RWPE1 (cell line): ENCODE data around the gene VWA8.

Experiments
- CTCF ChIA-PET: fragments of 350-600 bp; sonication (Branson Sonifier 250); formaldehyde crosslinking; extraction: SDS; loops from one replicate; lab custom pipeline; 2021; lab: Yijun Ruan, JAX
- POLR2A ChIA-PET: fragments of 400-600 bp; formaldehyde crosslinking; extraction: SDS; loops from one replicate; lab custom pipeline; 2020; ENCODE audit warnings: antibody characterized with exemption; ENCODE audit not compliant: low non-redundant PET; lab: Yijun Ruan, JAX
- DNase-seq: peaks from one replicate; pipeline ENCODE4 v3.0.0; 2012; ENCODE audit warnings: low spot score
- H3K27ac ChIP-seq: fragments of 450-650 bp; 2 replicates; pipeline ENCODE4 v1.5.1; 2017
- CTCF ChIP-seq: fragments of 450-650 bp; conservative IDR thresholded peaks from 2 replicates; pipeline ENCODE4 v1.5.1; 2017; ENCODE audit warnings: low read depth, mild to moderate bottlenecking

VWA8 gene

GRCh38 chr13:41697578-41697977, 263.3 kb downstream of the VWA8 start:
- TF ChIP-seq CTCF, result no peak
- POLR2A ChIA-PET, result no interaction called here
- CTCF ChIA-PET, result interaction anchor here (0.6 kb wide), 1 partner anchor 245 kb away, joined by 6 read pairs; no protein-coding TSS in a partner anchor
- no peak overlapping the region for H3K27ac ChIP-seq
- DNase-seq, result no peak

DNA sequence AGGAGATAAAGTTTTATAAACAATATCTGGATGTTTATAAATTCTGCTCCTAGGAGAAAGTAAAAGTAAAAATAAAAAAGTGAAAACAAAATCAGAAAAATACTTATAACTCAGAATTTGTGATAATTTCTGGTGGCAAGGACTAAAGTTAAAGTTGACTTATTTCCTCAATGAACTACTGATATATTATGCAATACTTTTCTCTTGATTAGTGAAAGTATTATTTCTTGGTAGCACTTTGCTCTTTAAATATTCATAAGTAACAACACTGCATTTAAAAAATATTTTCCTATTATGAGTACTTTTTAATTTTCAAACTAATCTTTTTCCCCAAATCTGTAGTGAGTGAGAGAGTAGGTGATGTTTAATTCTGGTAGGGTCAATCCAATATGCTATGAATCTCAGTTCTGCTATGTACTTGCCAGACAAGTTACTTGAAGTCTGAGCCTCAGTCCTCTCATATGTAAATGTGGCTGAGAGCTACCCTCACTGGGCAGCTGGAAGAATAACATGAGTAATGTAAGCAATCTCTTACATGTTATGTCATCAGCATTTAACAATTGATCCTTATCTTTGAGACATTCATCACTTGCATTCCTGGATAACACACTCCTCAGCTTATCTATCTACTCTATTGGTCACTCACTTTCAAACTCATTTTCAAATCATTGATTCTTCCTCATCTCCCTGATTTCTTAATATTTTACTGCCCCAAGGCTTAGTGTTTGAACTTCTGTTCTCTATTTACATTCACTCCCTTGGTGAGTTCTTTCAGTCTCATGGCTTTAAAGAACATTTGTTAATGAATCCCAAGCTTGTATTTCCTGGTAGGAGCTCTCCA, 264.5 kb downstream of the VWA8 start:
- DNase-seq, result peak; percentile 55
- POLR2A ChIA-PET, result interaction anchor here (0.6 kb wide), 1 partner anchor 215 kb away, joined by 4 read pairs; no protein-coding TSS in a partner anchor
- CTCF ChIA-PET, result no interaction called here
- H3K27ac ChIP-seq, result no peak overlapping the region
- no peak for TF ChIP-seq CTCF

- ChIA-PET CTCF (no interaction called here), POLR2A (no interaction called here)
- no peak overlapping the region for H3K27ac ChIP-seq
- peak; percentile 68 for DNase-seq
- TF ChIP-seq CTCF, result no peak
Measured at GRCh38 chr13:41694545-41695301, 266.2 kb downstream of the VWA8 start.

DNA sequence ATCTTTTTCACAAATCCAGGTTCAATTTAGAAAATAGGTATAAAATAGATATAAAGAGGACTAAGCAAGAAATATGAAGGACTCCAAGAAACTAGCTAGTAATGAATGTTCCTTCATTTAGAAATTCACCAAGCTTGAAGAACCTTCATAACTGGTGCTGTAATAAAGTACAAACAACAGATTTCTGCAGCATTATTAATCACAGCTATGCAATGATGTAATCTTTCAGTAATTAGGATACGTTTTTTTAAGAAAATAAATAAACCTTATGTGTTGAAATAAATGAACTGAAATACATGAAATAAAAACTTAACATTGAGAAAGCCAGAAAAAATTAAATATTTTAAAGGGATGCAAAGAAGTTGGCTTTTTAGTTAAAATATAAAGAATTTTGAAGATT, 267.5 kb downstream of the VWA8 start:
- no peak for DNase-seq
- ChIA-PET CTCF (interaction anchor here (0.6 to 0.7 kb wide), 3 partner anchors 14 to 772 kb away, joined by 3 to 4 read pairs (median 3); no protein-coding TSS in a partner anchor), POLR2A (no interaction called here)
- no peak overlapping the region for H3K27ac ChIP-seq
- TF ChIP-seq CTCF, result no peak

DNA sequence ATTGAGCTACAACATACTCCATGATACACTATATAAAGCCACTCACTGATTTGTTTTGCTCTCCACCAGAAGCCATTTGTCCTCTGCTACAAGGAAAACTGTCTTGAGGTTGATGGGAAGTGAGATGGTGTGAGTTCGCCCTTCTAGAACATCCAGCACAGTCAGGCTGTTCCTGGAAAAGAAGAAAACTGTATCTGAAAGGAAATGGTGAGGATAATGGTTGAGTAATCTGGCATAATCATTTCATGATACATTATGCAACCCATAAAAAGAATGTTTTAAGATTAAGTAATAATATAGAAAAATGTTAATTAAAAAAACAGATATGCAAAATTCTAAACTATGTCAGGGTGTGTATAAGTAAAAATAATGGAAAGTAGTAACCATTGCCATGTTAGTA, 269.6 kb downstream of the VWA8 start:
- no peak for TF ChIP-seq CTCF
- DNase-seq, result no peak
- POLR2A ChIA-PET, result no interaction called here
- CTCF ChIA-PET, result no interaction called here
- no peak overlapping the region for H3K27ac ChIP-seq

DNA sequence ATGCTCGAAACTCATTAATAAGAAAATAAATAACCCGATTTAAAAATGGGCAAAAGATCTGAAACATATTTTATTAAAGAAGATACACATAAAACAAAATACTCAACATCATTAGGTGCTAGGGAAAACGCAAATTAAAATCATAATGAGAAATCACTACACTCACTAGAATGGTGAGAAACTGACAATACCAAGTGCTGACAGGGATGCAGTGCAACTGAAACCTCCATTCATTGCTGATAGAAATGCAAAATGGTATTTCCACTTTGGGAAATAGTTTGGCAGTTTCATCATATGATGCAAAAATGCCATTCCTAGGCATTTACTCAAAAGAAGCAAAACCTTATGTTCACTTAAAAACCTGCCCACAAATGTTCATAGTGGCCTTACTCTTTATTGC, 278.1 kb downstream of the VWA8 start:
- H3K27ac ChIP-seq, result no peak overlapping the region
- TF ChIP-seq CTCF, result no peak
- ChIA-PET POLR2A (no interaction called here), CTCF (no interaction called here)
- DNase-seq, result no peak
